ENCODE data around the gene ARL10. TPM values are rescaled to one million over a fixed set of nuclear protein-coding genes. Genes with fewer than 3 reads are reported as not detected.

The ARL10 gene
- total RNA-seq, 1 experiment from 2014 or later, result 0.05 TPM

GRCh38 chr5:176353533-176353932 lies 11.8 kb upstream of the ARL10 start (continued):
- TF ChIP-seq CTCF (IDR thresholded peaks at IDR 0.05 in 2 of 3, conservative IDR thresholded peaks at IDR 0.05 in 1 of 3; ENCODE audit: borderline replicate concordance in 1 of 3, insufficient read depth in 1 of 3, low read depth in 2 of 3, low read length in 2 of 3), result no peak
- TF ChIP-seq, protein P1, sequence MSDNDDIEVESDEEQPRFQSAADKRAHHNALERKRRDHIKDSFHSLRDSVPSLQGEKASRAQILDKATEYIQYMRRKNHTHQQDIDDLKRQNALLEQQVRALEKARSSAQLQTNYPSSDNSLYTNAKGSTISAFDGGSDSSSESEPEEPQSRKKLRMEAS (IDR thresholded peaks at IDR 0.05), result no peak
- TF ChIP-seq POLR2AphosphoS5 (IDR thresholded peaks at IDR 0.05; ENCODE audit: low read depth, low read length), result no peak
- no peak for TF ChIP-seq EGR1 (IDR thresholded peaks at IDR 0.05; ENCODE audit: low read depth)

DNA sequence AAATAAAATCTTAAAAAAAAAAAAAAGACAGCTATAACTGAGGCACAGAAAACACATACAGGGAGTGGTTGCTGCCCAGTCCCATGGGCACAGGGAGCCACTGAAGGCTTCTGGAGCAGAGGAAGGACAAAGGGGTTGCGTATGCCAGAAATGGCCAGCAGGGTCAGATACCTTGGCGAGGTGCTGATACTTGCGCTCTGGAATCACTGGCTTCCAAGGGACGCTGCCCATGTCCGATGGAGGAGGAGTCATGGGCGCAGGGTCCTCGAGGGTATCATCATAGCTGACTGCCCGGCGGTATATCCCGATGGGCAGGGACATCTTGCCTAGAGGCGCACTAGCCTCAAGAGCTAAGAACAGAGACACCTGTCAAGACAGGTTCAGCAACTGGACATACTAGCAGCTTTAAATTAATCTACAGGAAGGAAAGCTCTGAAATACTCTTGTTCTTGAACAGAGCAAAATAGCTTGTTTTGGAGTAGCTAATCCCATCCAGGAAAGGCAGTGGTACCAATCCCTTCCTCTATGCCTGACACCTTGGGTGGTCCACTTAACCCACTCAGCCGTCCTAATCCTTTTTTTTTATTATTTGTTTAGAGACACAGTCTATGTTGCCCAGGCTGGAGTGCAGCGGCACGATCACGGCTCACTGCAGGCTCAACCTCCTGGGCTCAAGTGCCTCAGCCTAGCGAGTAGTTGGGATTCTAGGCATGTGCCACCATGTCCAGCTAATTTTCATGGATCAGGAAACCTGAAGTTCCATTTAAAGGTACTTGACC lies 9.7 kb upstream of the ARL10 start:
- H3K9me2 ChIP-seq (ENCODE audit: insufficient read depth), result no peaks in the 10 kb centered on the region
- ChIA-PET CTCF (no interaction called here), POLR2A (no interaction called here), RAD21 (ENCODE audit: low non-redundant PET in 1 of 2, low total read pairs in 2 of 2, uncharacterized antibody in 2 of 2, unreplicated experiment in 2 of 2) (no interaction called here)
- 0 out of 2 replicates have a peak, but pooled peaks cover 5% of the 10 kb centered on the region for H4K20me1 ChIP-seq (ENCODE audit: insufficient read depth)
- no peak overlapping the region for H3K27ac ChIP-seq (ENCODE audit: low read depth, low read length)
- H3K4me3 ChIP-seq (replicated peaks in 1 of 2; ENCODE audit: low read depth in 1 of 2, low read length in 2 of 2), result no peak overlapping the region
- H3K9ac ChIP-seq (ENCODE audit: low read length), result no peak overlapping the region
- BruUV-seq (replicated peaks), result no TSS peak
- H3K4me2 ChIP-seq (ENCODE audit: low read length), result no peak overlapping the region
- H3K9me3 ChIP-seq (ENCODE audit: control insufficient read depth in 1 of 2, insufficient read depth in 1 of 2, low read depth in 1 of 2, low read length in 2 of 2), result no peaks in the 10 kb centered on the region
- no peak overlapping the region for H2AFZ ChIP-seq (ENCODE audit: low read depth, low read length, poor library complexity, severe bottlenecking)
- intact Hi-C loops (cut with micrococcal nuclease), result no loop called here
- peaks cover 80% of the 10 kb centered on the region for H3K79me2 ChIP-seq (ENCODE audit: insufficient read depth, low read length)
- TF ChIP-seq EGR1 (IDR thresholded peaks at IDR 0.05; ENCODE audit: low read depth) (no peak), CTCF (IDR thresholded peaks at IDR 0.05 in 2 of 3, conservative IDR thresholded peaks at IDR 0.05 in 1 of 3; ENCODE audit: borderline replicate concordance in 1 of 3, insufficient read depth in 1 of 3, low read depth in 2 of 3, low read length in 2 of 3) (peak in 2 of 3 experiments; percentile 22 to 27; a peak in 3 of 6 replicates)
- H3K27me3 ChIP-seq (ENCODE audit: insufficient read depth, low read length), result no peaks in the 10 kb centered on the region
- H3K4me1 ChIP-seq (ENCODE audit: control insufficient read depth in 1 of 2, insufficient read depth in 2 of 2, low read length in 2 of 2), result peaks cover 0 to 4% of the 10 kb centered on the region in 2 experiments; a peak in 2 of 4 replicates
- ATAC-seq, result peak; percentile 76
- no peak for DNase-seq (ENCODE audit: low read depth, low spot score)
- peaks cover 24 to 43% of the 10 kb centered on the region in 2 experiments for H3K36me3 ChIP-seq (ENCODE audit: control insufficient read depth in 1 of 2, insufficient read depth in 2 of 2, low read length in 2 of 2)
